Pancreas (tissue), 10 donors: ENCODE results near the gene AJM1. TPM values are rescaled to one million over a fixed set of nuclear protein-coding genes. Genes with fewer than 3 reads are reported as not detected.
A peak's percentile ranks its signal among the peaks of the same experiment; 100 is the strongest.

Experiments used
- ATAC-seq, 4 donors: fragments of 200-7000 bp; cut with Tn5 transposase; one replicate each; pipeline versions ENCODE4 v1.8.0 to v1.9.1; 2020; ENCODE audit warnings: mild to moderate bottlenecking in 4 of 4, moderate library complexity in 4 of 4
- DNase-seq, 6 donors: peaks; one replicate each; pipeline ENCODE4 v3.0.0-alpha.2; 2020
- FAIRE-seq: peaks from 2 replicates; lab custom pipeline; 2012; peaks lifted over from hg19 to GRCh38; lab: Jason Lieb, UNC
- H3K27ac ChIP-seq, 4 donors: fragments of 200-600 bp; sonication (generic); 1 replicate in 3 of 4; 2 replicates in 1 of 4; pipeline versions ENCODE4 v1.5.0 to v1.8.0; 2020
- H3K27me3 ChIP-seq, 4 donors: fragments of 200-600 bp; one replicate each; pipeline ENCODE4 v1.8.0; 2021
- H3K36me3 ChIP-seq, 3 donors: fragments of 200-600 bp; sonication (generic) in 1 of 3; one replicate each; pipeline versions ENCODE4 v1.5.0 to v1.8.0; 2020 to 2021
- H3K4me1 ChIP-seq, 3 donors: fragments of 200-600 bp; one replicate each; pipeline ENCODE4 v1.8.0; 2021
- H3K4me3 ChIP-seq, 4 donors: fragments of 200-600 bp; sonication (generic) in 2 of 4; one replicate each; pipeline versions ENCODE4 v1.5.0 to v1.8.0; 2020 to 2021
- H3K9me3 ChIP-seq, 4 donors: fragments of 200-600 bp; one replicate each; pipeline ENCODE4 v1.8.0; 2021
- CTCF ChIP-seq, 4 donors: fragments of 200-600 bp; sonication (generic) in 3 of 4; IDR thresholded peaks; one replicate each; pipeline versions ENCODE4 v1.5.0 to v1.8.0; 2021; ENCODE audit warnings: antibody characterized with exemption in 4 of 4
- WGBS, 2 donors: extraction: QIAGEN DNeasy Blood & Tissue Kit; methylation state at CpG; one replicate each; pipeline ENCODE4 v1.1.7; 2013; 5-methylcytosine and 5-hydroxymethylcytosine counted together
- intact Hi-C, 3 donors: fragments of 100-400 bp; cut with DNase I; formaldehyde crosslinking; loops; one replicate each; pipeline versions ENCODE4 v1.11.1 to v1.14.2; 2022
- polyA plus RNA-seq, 2 donors: library from polyadenylated mRNA; stranded (reverse); fragments of 200-250 nt; gene quantifications; one replicate each; pipeline ENCODE4 v1.2.3, GENCODE V29; 2013
- total RNA-seq, 6 donors: library from RNA; stranded (reverse); fragmentation: NEBNext Ultra II Directional in 4 of 6; extraction: Animal tissue kit (Norgen Biotek cat#: 25700) in 4 of 6; gene quantifications; one replicate each; pipeline versions ENCODE4 v1.2.1 to v1.2.4, GENCODE V29; 2021 to 2023
- donor health status: healthy with polysubstance abuse.
- donor health status: DM: no; HTN: no; CAD: no; lungs with moderate emphysema.
- donor health status: DM: no; HTN: no; CAD: no.
- donor health status: control.
- donor health status: control.
- donor health status: Bipolar disorder and iron deficiency.
- donor health status: DM: yes; HTN: yes; CAD: no.
- donor health status: DM: no; HTN: no; CAD: no.
- donor health status: DM: no; HTN: no; CAD: no.
- donor health status: DM: yes; HTN: yes; CAD: no.

The AJM1 gene
- total and polyA plus RNA-seq, 8 donors = 2.9 to 11.7 (median 5.0) TPM

- intact Hi-C loops = no loop called here
- Histone ChIP-seq H3K9me3 (no peaks in the 10 kb centered on the region), H3K27me3 (no peaks in the 10 kb centered on the region), H3K4me1 (peaks cover 0 to 33% (median 7%) of the 10 kb centered on the region in 3 donors), H3K36me3 (no peaks in the 10 kb centered on the region), H3K27ac (peak within 1 kb of the TSS in 3 of 4 donors; percentile 46 to 92 (median 91)), H3K4me3 (peak within 1 kb of the TSS; percentile 68 to 97 (median 84))
- DNase-seq = peak; percentile 97 to 99 (median 98)
- no peak for FAIRE-seq
- no peak for TF ChIP-seq CTCF (IDR thresholded peaks at IDR 0.05)
- ATAC-seq = peak; percentile 92 to 98 (median 96)
- WGBS, 2 donors = 1% methylated on average over 35 to 88 of the region's 88 CpGs
Observed at GRCh38 chr9:136885950-136886578, 43.8 kb downstream of the AJM1 start, which contains the start of gene TRAF2. TSS of gene TRAF2 (plus strand) at chr9:136886516. CDS start at chr9:136898741, 12,225 bp downstream.

GRCh38 chr9:136886610-136887597, 44.6 kb downstream of the AJM1 start:
- H3K27me3 ChIP-seq = no peaks in the 10 kb centered on the region
- H3K4me3 ChIP-seq = peak overlapping the region; percentile 68 to 97 (median 84)
- no peak for TF ChIP-seq CTCF (IDR thresholded peaks at IDR 0.05)
- peaks cover 0 to 27% (median 7%) of the 10 kb centered on the region in 3 donors for H3K4me1 ChIP-seq
- intact Hi-C loops = no loop called here
- H3K36me3 ChIP-seq = no peaks in the 10 kb centered on the region
- DNase-seq (peak in 3 of 6 donors; percentile 59 to 82 (median 71)), FAIRE-seq (no peak), ATAC-seq (peak; percentile 25 to 60 (median 36))
- no peaks in the 10 kb centered on the region for H3K9me3 ChIP-seq
- peak overlapping the region in 3 of 4 donors; percentile 46 to 92 (median 91) for H3K27ac ChIP-seq
- 2% methylated on average over 63 to 76 of the region's 76 CpGs for WGBS, 2 donors

- 82 to 93% methylated on average over 8 of the region's 8 CpGs for WGBS, 2 donors
- DNase-seq (no peak), ATAC-seq (no peak), FAIRE-seq (no peak)
- Histone ChIP-seq H3K4me1 (peaks cover 0 to 13% (median 7%) of the 10 kb centered on the region in 3 donors), H3K36me3 (no peaks in the 10 kb centered on the region), H3K27ac (no peak overlapping the region), H3K4me3 (no peak overlapping the region), H3K27me3 (no peaks in the 10 kb centered on the region), H3K9me3 (no peaks in the 10 kb centered on the region)
- no peak for TF ChIP-seq CTCF (IDR thresholded peaks at IDR 0.05)
- intact Hi-C loops = no loop called here
Observed at GRCh38 chr9:136888454-136888853, 46.2 kb downstream of the AJM1 start.

GRCh38 chr9:136889858-136890257, 47.6 kb downstream of the AJM1 start:
- no peaks in the 10 kb centered on the region for H3K9me3 ChIP-seq
- ATAC-seq (no peak), DNase-seq (no peak), FAIRE-seq (no peak)
- intact Hi-C loops = no loop called here
- WGBS, 2 donors = 93 to 94% methylated on average over 42 of the region's 42 CpGs
- no peaks in the 10 kb centered on the region for H3K36me3 ChIP-seq
- no peaks in the 10 kb centered on the region for H3K27me3 ChIP-seq
- peaks cover 0 to 13% (median 7%) of the 10 kb centered on the region in 3 donors for H3K4me1 ChIP-seq
- TF ChIP-seq CTCF (IDR thresholded peaks at IDR 0.05) = no peak
- no peak overlapping the region for H3K27ac ChIP-seq
- no peak overlapping the region for H3K4me3 ChIP-seq
